ENCODE measurements around the gene PITRM1.

DNA sequence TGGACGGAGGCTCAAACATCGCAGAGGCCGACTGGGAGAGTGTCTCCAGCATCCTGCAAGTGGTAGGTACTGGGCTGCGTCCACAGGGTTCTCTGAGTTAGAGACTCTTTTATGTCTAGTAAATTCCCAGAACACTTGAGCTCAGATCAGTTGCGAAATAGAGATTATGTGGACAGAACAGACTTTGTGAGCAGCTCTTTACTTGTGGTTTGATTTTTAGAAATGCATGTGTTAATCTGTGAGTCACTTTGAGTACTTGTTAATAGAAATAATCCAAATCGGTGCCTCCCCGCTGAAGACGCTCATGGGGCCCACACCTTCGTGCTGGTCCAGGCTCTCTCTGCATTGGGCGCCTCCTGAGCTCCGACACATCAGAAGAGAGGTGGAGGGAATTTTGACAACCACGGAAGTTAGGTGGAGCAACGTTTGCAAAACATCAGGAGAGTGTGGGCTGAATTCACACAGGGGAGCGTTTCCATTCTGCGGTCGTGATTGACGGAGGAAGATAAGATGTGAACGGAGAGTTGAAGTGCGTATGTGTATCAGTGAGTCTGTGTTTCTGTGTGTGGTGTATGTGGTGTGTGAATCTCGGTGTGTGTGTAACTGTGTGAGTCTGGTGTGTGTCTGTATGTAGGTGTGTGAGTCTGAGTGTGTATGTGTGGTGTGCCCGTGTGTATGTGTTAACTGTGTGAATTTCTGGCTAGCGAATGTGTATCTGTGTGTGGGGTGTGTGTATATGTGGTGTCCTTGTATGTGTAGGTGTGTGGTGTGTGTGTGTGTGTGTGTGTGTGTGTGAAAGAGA, 73.1 kb downstream of the PITRM1 start:
- TF ChIP-seq CTCF (conservative IDR thresholded peaks at IDR 0.05; ENCODE audit: low read length) (no peak), EZH2phosphoT487 (IDR thresholded peaks at IDR 0.05; ENCODE audit: borderline replicate concordance, low read depth, low read length) (no peak)
